ENCODE data around the gene EIF5A. TPM values are rescaled to one million over a fixed set of nuclear protein-coding genes. Genes with fewer than 3 reads are reported as not detected.

Gene EIF5A
- total and polyA plus RNA-seq, 2 experiments from 2014 or later, result 319 to 988 TPM

GRCh38 chr17:7279448-7279847 lies 28.0 kb upstream of the EIF5A start:
- DNase-seq (ENCODE audit: low read depth in 1 of 2, low spot score in 1 of 2), result no peak
- Histone ChIP-seq H3K4me3 (no peak overlapping the region), H3K27me3 (no peaks in the 10 kb centered on the region), H3K9me3 (ENCODE audit: low read depth) (no peaks in the 10 kb centered on the region), H3K27ac (no peak overlapping the region), H3K4me1 (ENCODE audit: low read depth) (no peaks in the 10 kb centered on the region), H3K36me3 (peaks cover 3% of the 10 kb centered on the region)
- TF ChIP-seq CTCF (IDR thresholded peaks at IDR 0.05; ENCODE audit: low read depth, low read length), result no peak

- H3K27ac ChIP-seq, result peak overlapping the region; percentile 99
- TF ChIP-seq CTCF (IDR thresholded peaks at IDR 0.05; ENCODE audit: low read depth, low read length), result peak; percentile 92
- peak; percentile 82 to 87 for DNase-seq (ENCODE audit: low read depth in 1 of 2, low spot score in 1 of 2)
Observed at GRCh38 chr17:7280519-7281073, 26.8 kb upstream of the EIF5A start.

DNA sequence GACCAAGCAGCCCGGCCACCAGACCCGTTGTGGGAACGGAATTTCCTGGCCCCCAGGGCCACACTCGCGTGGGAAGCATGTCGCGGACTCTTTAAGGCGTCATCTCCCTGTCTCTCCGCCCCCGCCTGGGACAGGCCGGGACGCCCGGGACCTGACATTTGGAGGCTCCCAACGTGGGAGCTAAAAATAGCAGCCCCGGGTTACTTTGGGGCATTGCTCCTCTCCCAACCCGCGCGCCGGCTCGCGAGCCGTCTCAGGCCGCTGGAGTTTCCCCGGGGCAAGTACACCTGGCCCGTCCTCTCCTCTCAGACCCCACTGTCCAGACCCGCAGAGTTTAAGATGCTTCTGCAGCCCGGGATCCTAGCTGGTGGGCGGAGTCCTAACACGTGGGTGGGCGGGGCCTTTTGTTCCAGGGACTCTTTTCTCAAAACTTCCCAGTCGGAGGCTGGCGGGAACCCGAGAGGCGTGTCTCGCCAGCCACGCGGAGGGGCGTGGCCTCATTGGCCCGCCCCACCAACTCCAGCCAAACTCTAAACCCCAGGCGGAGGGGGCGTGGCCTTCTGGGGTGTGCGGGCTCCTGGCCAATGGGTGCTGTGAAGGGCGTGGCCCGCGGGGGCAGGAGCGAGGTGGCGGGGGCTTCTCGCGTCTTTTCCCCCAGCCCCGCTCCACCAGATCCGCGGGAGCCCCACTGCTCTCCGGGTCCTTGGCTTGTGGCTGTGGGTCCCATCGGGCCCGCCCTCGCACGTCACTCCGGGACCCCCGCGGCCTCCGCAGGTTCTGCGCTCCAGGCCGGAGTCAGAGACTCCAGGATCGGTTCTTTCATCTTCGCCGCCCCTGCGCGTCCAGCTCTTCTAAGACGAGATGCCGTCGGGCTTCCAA lies 26.1 kb upstream of the EIF5A start, which contains the start of gene SLC2A4:
SLC2A4 (plus strand) TSS at position 645 of the 879 bp plus-strand sequence; CDS start at position 862, 217 bp downstream.
- peak; percentile 96 to 99 for DNase-seq (ENCODE audit: low read depth in 1 of 2, low spot score in 1 of 2)
- no peak for TF ChIP-seq CTCF (IDR thresholded peaks at IDR 0.05; ENCODE audit: low read depth, low read length)
- Histone ChIP-seq H3K4me3 (peak within 1 kb of the TSS; percentile 76), H3K36me3 (peaks cover 19% of the 10 kb centered on the region), H3K27ac (peak within 1 kb of the TSS; percentile 99), H3K9me3 (ENCODE audit: low read depth) (no peaks in the 10 kb centered on the region), H3K27me3 (no peaks in the 10 kb centered on the region), H3K4me1 (ENCODE audit: low read depth) (no peaks in the 10 kb centered on the region)

More at GRCh38 chr17:7280519-7281073, 26.8 kb upstream of the EIF5A start:
- peaks cover 14% of the 10 kb centered on the region for H3K36me3 ChIP-seq
- peak overlapping the region; percentile 76 for H3K4me3 ChIP-seq
- no peaks in the 10 kb centered on the region for H3K4me1 ChIP-seq (ENCODE audit: low read depth)
- no peaks in the 10 kb centered on the region for H3K27me3 ChIP-seq
- no peaks in the 10 kb centered on the region for H3K9me3 ChIP-seq (ENCODE audit: low read depth)

DNA sequence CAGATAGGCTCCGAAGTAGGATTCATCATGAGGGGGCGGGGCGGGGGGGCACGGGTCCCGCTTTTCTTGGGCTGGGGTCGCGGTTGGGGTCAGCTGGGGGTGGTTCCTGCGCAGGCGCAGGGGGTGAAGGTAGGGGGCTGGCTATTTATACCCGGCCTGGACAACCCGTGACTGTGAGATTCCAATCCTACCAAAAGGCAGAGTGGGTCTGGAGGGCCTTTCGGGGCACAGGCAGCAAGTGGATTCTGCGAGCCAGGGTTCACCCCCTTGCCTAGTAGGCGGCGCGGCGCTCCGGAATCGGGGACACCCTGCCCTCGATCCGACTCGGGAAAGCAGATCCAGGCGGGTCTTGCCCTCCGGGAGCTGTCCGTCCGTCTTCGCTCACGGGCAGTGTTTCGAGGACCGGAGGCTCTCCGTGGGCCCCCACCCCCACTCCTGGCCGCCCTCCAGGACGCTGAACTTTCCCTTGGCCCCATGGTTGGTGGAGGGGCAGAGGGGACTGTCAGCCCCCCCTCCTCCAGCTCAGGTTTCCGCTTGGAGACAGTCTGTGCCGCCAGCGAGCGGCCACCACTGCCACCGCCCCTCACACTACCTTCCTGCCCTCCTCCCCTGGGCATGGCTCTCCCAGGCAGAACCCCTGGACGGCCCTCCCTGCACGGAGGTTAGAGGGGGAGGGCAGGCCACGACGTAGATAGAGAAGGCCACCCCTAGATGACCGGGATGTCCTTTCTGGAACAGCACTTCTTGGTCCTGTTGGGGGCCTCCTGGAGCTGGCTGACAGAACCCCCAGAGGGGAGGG lies 25.3 kb upstream of the EIF5A start:
- Histone ChIP-seq H3K36me3 (peaks cover 24% of the 10 kb centered on the region), H3K27ac (peak overlapping the region; percentile 99)
- DNase-seq (ENCODE audit: low read depth in 1 of 2, low spot score in 1 of 2), result peak in 1 of 2 donors; percentile 83

More for the DNA sequence above, 25.3 kb upstream of the EIF5A start:
- no peaks in the 10 kb centered on the region for H3K4me1 ChIP-seq (ENCODE audit: low read depth)
- peak overlapping the region; percentile 76 for H3K4me3 ChIP-seq
- no peaks in the 10 kb centered on the region for H3K9me3 ChIP-seq (ENCODE audit: low read depth)
- TF ChIP-seq CTCF (IDR thresholded peaks at IDR 0.05; ENCODE audit: low read depth, low read length), result no peak
- H3K27me3 ChIP-seq, result no peaks in the 10 kb centered on the region

Measured in cardiac muscle cell (in vitro differentiated cells and primary cell).